Measurements from ENCODE around the gene DYSF. TPM values are rescaled to one million over a fixed set of nuclear protein-coding genes. Genes with fewer than 3 reads are reported as not detected.

DYSF gene
- polyA plus RNA-seq, 1 of the 3 experiments (the other 2 are of a cell fraction): 0.10 TPM

DNA sequence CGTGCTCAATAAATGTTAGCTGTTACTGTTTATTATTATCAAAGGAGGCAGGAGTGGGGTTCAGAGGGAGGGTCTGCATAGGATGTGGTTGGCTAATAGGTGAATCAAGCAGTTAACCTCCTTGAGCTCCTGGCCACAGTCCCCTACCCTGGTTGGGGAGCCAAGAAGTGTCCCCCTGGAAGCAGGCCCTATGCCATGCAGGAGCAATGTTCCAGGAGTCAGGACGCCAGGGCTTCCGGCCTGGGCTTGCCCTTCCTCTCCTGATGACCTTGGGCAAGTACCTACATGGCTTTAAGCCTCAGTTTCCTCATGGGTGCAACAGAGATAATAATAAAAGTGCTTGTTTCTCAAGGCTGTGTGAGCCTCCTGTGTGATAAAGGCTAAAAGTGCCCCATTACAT is 84.9 kb downstream of the DYSF start:
- no peaks in the 10 kb centered on the region for H3K9me2 ChIP-seq
- TF ChIP-seq CHD2 (IDR thresholded peaks at IDR 0.05; ENCODE audit: low read length, partially characterized antibody) (no peak), NFIC (IDR thresholded peaks at IDR 0.05; ENCODE audit: borderline replicate concordance) (no peak), TCF12 (IDR thresholded peaks at IDR 0.05) (no peak), GATA2 (CRISPR knock-in tag; IDR thresholded peaks at IDR 0.05) (no peak), EP300 (IDR thresholded peaks at IDR 0.05; ENCODE audit: borderline replicate concordance in 1 of 2, low read depth in 1 of 2, low read length in 1 of 2) (no peak), NRF1 (IDR thresholded peaks at IDR 0.05; ENCODE audit: low read depth, low read length) (no peak), FOXM1 (IDR thresholded peaks at IDR 0.05; ENCODE audit: low read depth) (no peak), POLR2AphosphoS5 (IDR thresholded peaks at IDR 0.05; ENCODE audit: low read depth, low read length) (no peak), RFX5 (IDR thresholded peaks at IDR 0.05; ENCODE audit: low read length) (no peak), GABPA (IDR thresholded peaks at IDR 0.05; ENCODE audit: low read depth) (no peak), FOXJ3 (CRISPR knock-in tag; IDR thresholded peaks at IDR 0.05) (no peak), MEF2A (IDR thresholded peaks at IDR 0.05; ENCODE audit: borderline replicate concordance, low read depth) (no peak)
- TF ChIP-seq, protein P1, sequence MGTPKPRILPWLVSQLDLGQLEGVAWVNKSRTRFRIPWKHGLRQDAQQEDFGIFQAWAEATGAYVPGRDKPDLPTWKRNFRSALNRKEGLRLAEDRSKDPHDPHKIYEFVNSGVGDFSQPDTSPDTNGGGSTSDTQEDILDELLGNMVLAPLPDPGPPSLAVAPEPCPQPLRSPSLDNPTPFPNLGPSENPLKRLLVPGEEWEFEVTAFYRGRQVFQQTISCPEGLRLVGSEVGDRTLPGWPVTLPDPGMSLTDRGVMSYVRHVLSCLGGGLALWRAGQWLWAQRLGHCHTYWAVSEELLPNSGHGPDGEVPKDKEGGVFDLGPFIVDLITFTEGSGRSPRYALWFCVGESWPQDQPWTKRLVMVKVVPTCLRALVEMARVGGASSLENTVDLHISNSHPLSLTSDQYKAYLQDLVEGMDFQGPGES (IDR thresholded peaks at IDR 0.05; ENCODE audit: low read depth, low read length): no peak
- TF ChIP-seq, protein P2, sequence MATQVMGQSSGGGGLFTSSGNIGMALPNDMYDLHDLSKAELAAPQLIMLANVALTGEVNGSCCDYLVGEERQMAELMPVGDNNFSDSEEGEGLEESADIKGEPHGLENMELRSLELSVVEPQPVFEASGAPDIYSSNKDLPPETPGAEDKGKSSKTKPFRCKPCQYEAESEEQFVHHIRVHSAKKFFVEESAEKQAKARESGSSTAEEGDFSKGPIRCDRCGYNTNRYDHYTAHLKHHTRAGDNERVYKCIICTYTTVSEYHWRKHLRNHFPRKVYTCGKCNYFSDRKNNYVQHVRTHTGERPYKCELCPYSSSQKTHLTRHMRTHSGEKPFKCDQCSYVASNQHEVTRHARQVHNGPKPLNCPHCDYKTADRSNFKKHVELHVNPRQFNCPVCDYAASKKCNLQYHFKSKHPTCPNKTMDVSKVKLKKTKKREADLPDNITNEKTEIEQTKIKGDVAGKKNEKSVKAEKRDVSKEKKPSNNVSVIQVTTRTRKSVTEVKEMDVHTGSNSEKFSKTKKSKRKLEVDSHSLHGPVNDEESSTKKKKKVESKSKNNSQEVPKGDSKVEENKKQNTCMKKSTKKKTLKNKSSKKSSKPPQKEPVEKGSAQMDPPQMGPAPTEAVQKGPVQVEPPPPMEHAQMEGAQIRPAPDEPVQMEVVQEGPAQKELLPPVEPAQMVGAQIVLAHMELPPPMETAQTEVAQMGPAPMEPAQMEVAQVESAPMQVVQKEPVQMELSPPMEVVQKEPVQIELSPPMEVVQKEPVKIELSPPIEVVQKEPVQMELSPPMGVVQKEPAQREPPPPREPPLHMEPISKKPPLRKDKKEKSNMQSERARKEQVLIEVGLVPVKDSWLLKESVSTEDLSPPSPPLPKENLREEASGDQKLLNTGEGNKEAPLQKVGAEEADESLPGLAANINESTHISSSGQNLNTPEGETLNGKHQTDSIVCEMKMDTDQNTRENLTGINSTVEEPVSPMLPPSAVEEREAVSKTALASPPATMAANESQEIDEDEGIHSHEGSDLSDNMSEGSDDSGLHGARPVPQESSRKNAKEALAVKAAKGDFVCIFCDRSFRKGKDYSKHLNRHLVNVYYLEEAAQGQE (IDR thresholded peaks at IDR 0.05; ENCODE audit: low read depth, low read length): no peak
- TF ChIP-seq, protein P3, sequence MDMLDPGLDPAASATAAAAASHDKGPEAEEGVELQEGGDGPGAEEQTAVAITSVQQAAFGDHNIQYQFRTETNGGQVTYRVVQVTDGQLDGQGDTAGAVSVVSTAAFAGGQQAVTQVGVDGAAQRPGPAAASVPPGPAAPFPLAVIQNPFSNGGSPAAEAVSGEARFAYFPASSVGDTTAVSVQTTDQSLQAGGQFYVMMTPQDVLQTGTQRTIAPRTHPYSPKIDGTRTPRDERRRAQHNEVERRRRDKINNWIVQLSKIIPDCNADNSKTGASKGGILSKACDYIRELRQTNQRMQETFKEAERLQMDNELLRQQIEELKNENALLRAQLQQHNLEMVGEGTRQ (IDR thresholded peaks at IDR 0.05; ENCODE audit: borderline replicate concordance, low read depth, low read length): no peak
- TF ChIP-seq, protein P4, sequence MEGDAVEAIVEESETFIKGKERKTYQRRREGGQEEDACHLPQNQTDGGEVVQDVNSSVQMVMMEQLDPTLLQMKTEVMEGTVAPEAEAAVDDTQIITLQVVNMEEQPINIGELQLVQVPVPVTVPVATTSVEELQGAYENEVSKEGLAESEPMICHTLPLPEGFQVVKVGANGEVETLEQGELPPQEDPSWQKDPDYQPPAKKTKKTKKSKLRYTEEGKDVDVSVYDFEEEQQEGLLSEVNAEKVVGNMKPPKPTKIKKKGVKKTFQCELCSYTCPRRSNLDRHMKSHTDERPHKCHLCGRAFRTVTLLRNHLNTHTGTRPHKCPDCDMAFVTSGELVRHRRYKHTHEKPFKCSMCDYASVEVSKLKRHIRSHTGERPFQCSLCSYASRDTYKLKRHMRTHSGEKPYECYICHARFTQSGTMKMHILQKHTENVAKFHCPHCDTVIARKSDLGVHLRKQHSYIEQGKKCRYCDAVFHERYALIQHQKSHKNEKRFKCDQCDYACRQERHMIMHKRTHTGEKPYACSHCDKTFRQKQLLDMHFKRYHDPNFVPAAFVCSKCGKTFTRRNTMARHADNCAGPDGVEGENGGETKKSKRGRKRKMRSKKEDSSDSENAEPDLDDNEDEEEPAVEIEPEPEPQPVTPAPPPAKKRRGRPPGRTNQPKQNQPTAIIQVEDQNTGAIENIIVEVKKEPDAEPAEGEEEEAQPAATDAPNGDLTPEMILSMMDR (IDR thresholded peaks at IDR 0.05): no peak
- CTCF ChIA-PET: interaction anchor here (0.9 to 2.6 kb wide), 5 partner anchors 10 to 1207 kb away, joined by 3 to 9 read pairs (median 5); no protein-coding TSS in a partner anchor

More for the DNA sequence above, 84.9 kb downstream of the DYSF start:
- no peak for DNase-seq
- no peak overlapping the region for H2AFZ ChIP-seq (ENCODE audit: low read depth)
- no peak overlapping the region for H3K9ac ChIP-seq
- WGBS (ENCODE audit: low lambda C conversion rate): 54% methylated on average over 3 of the region's 3 CpGs
- no peak overlapping the region for H3K27ac ChIP-seq (ENCODE audit: low read depth in 2 of 2, low read length in 1 of 2)
- no peaks in the 10 kb centered on the region for H3K27me3 ChIP-seq (ENCODE audit: insufficient read depth)
- H3K4me2 ChIP-seq: no peak overlapping the region
- no peaks in the 10 kb centered on the region for H3F3A ChIP-seq (replicated peaks; ENCODE audit: insufficient read depth)
- H3K4me1 ChIP-seq (ENCODE audit: control insufficient read depth in 1 of 2, insufficient read depth in 2 of 2, low read depth in 1 of 2, low read length in 1 of 2): no peaks in the 10 kb centered on the region
- POLR2A ChIA-PET: no interaction called here
- H3K9me3 ChIP-seq: no peaks in the 10 kb centered on the region
- H3K4me3 ChIP-seq (ENCODE audit: low read depth in 2 of 2, low read length in 1 of 2): no peak overlapping the region
- no peaks in the 10 kb centered on the region for H3K79me2 ChIP-seq (ENCODE audit: insufficient read depth)
- no peaks in the 10 kb centered on the region for H4K20me1 ChIP-seq (ENCODE audit: insufficient read depth)
- no peaks in the 10 kb centered on the region for H3K36me3 ChIP-seq (replicated peaks in 1 of 2; ENCODE audit: control insufficient read depth in 1 of 2, insufficient read depth in 2 of 2, low read length in 1 of 2)
